ENCODE data around the gene TRIM29. TPM values are rescaled to one million over a fixed set of nuclear protein-coding genes. Genes with fewer than 3 reads are reported as not detected.

TRIM29 gene
- total RNA-seq, 5 donors from 2014 or later (not counting 1 experiment from before 2014, with no cell fraction given), result not detected

DNA sequence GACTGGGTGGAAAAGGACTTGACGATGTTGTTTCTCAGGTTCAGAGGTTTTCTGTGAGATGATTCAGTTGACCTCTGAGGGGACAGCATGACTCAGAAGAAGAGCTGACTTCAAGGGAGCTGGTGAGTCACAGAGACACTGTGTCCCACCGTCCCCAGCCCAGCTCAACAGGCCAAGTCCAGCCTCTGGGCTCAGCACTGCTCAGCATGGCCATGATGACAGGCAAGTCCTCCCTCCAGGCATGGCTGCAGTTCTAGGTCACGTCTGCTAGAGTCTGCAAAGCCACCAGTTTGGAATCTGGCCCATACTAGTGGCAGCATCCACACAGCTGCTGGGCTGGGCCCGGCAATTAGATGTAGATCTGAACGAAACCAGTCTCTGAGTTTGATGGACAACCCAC lies 12.9 kb downstream of the TRIM29 start:
- Mint-ChIP-seq H3K27ac (no peak overlapping the region), H3K9me3 (no peaks in the 10 kb centered on the region), H3K4me1 (no peaks in the 10 kb centered on the region), H3K27me3 (peaks cover 0 to 6% of the 10 kb centered on the region in 2 donors), H3K36me3 (no peaks in the 10 kb centered on the region), H3K4me3 (no peak overlapping the region)
- Histone ChIP-seq H3K27ac (ENCODE audit: low read length) (no peak overlapping the region), H3K4me1 (ENCODE audit: control insufficient read depth in 1 of 2, extremely low read depth in 1 of 2, insufficient read depth in 2 of 2, low read length in 2 of 2) (no peaks in the 10 kb centered on the region), H3K9me3 (no peaks in the 10 kb centered on the region), H3K4me3 (ENCODE audit: control insufficient read depth in 1 of 2, extremely low read depth in 1 of 2, low read length in 1 of 2) (no peak overlapping the region), H3K36me3 (ENCODE audit: control insufficient read depth in 2 of 2, extremely low read depth in 1 of 2, insufficient read depth in 1 of 2, low read length in 1 of 2) (no peaks in the 10 kb centered on the region), H3K27me3 (replicated peaks in 1 of 2; ENCODE audit: control insufficient read depth in 2 of 2, extremely low read depth in 1 of 2, insufficient read depth in 2 of 2, low read length in 1 of 2) (peaks cover 0 to 10% of the 10 kb centered on the region in 2 experiments)
- ChIA-PET CTCF (no interaction called here), POLR2A (no interaction called here)
- WGBS (ENCODE audit: insufficient coverage), result 48% methylated on average over 4 of the region's 5 CpGs
- ATAC-seq (replicated peaks in 1 of 4) (no peak), DNase-seq (no peak)

GRCh38 chr11:120124355-120124754 lies 13.6 kb downstream of the TRIM29 start:
- Mint-ChIP-seq H3K9me3 (no peaks in the 10 kb centered on the region), H3K36me3 (no peaks in the 10 kb centered on the region), H3K27me3 (peaks cover 0 to 6% of the 10 kb centered on the region in 2 donors), H3K27ac (no peak overlapping the region), H3K4me3 (no peak overlapping the region), H3K4me1 (no peaks in the 10 kb centered on the region)
- ChIA-PET POLR2A (no interaction called here), CTCF (no interaction called here)
- Histone ChIP-seq H3K9me3 (no peaks in the 10 kb centered on the region), H3K4me1 (ENCODE audit: control insufficient read depth in 1 of 2, extremely low read depth in 1 of 2, insufficient read depth in 2 of 2, low read length in 2 of 2) (no peaks in the 10 kb centered on the region), H3K27me3 (replicated peaks in 1 of 2; ENCODE audit: control insufficient read depth in 2 of 2, extremely low read depth in 1 of 2, insufficient read depth in 2 of 2, low read length in 1 of 2) (peaks cover 0 to 9% of the 10 kb centered on the region in 2 experiments), H3K27ac (ENCODE audit: low read length) (no peak overlapping the region), H3K36me3 (ENCODE audit: control insufficient read depth in 2 of 2, extremely low read depth in 1 of 2, insufficient read depth in 1 of 2, low read length in 1 of 2) (no peaks in the 10 kb centered on the region), H3K4me3 (ENCODE audit: control insufficient read depth in 1 of 2, extremely low read depth in 1 of 2, low read length in 1 of 2) (no peak overlapping the region)
- 87% methylated on average over 3 of the region's 14 CpGs for WGBS (ENCODE audit: insufficient coverage)
- ATAC-seq (replicated peaks in 1 of 4) (no peak), DNase-seq (no peak)

GRCh38 chr11:120123946-120124345 lies 14.0 kb downstream of the TRIM29 start:
- CTCF ChIA-PET, result no interaction called here
- 74% methylated on average over 12 of the region's 13 CpGs for WGBS (ENCODE audit: insufficient coverage)
- no peak for DNase-seq

GRCh38 chr11:120122924-120123683 lies 14.8 kb downstream of the TRIM29 start:
- Histone ChIP-seq H3K4me1 (ENCODE audit: control insufficient read depth in 1 of 2, extremely low read depth in 1 of 2, insufficient read depth in 2 of 2, low read length in 2 of 2) (no peaks in the 10 kb centered on the region), H3K9me3 (no peaks in the 10 kb centered on the region), H3K36me3 (ENCODE audit: control insufficient read depth in 2 of 2, extremely low read depth in 1 of 2, insufficient read depth in 1 of 2, low read length in 1 of 2) (no peaks in the 10 kb centered on the region), H3K4me3 (ENCODE audit: control insufficient read depth in 1 of 2, extremely low read depth in 1 of 2, low read length in 1 of 2) (no peak overlapping the region), H3K27ac (ENCODE audit: low read length) (no peak overlapping the region), H3K27me3 (replicated peaks in 1 of 2; ENCODE audit: control insufficient read depth in 2 of 2, extremely low read depth in 1 of 2, insufficient read depth in 2 of 2, low read length in 1 of 2) (peaks cover 0 to 9% of the 10 kb centered on the region in 2 experiments)
- no peaks in the 10 kb centered on the region for H3K9me3 Mint-ChIP-seq
- CTCF ChIA-PET, result no interaction called here
- DNase-seq (no peak), ATAC-seq (replicated peaks in 1 of 4) (no peak)
- H3K4me1 Mint-ChIP-seq, result no peaks in the 10 kb centered on the region
- no peak overlapping the region for H3K4me3 Mint-ChIP-seq
- H3K27ac Mint-ChIP-seq, result no peak overlapping the region
- H3K36me3 Mint-ChIP-seq, result no peaks in the 10 kb centered on the region
- H3K27me3 Mint-ChIP-seq, result peaks cover 3 to 8% of the 10 kb centered on the region in 2 donors
- 72% methylated on average over 8 of the region's 12 CpGs for WGBS (ENCODE audit: insufficient coverage)
- POLR2A ChIA-PET, result no interaction called here

More at GRCh38 chr11:120123946-120124345, 14.0 kb downstream of the TRIM29 start:
- no peak overlapping the region for H3K4me3 Mint-ChIP-seq
- H3K27ac Mint-ChIP-seq, result no peak overlapping the region
- Histone ChIP-seq H3K9me3 (no peaks in the 10 kb centered on the region), H3K27ac (ENCODE audit: low read length) (no peak overlapping the region), H3K36me3 (ENCODE audit: control insufficient read depth in 2 of 2, extremely low read depth in 1 of 2, insufficient read depth in 1 of 2, low read length in 1 of 2) (no peaks in the 10 kb centered on the region), H3K4me3 (ENCODE audit: control insufficient read depth in 1 of 2, extremely low read depth in 1 of 2, low read length in 1 of 2) (no peak overlapping the region), H3K4me1 (ENCODE audit: control insufficient read depth in 1 of 2, extremely low read depth in 1 of 2, insufficient read depth in 2 of 2, low read length in 2 of 2) (no peaks in the 10 kb centered on the region), H3K27me3 (replicated peaks in 1 of 2; ENCODE audit: control insufficient read depth in 2 of 2, extremely low read depth in 1 of 2, insufficient read depth in 2 of 2, low read length in 1 of 2) (peaks cover 0 to 12% of the 10 kb centered on the region in 2 experiments)
- H3K36me3 Mint-ChIP-seq, result no peaks in the 10 kb centered on the region
- H3K4me1 Mint-ChIP-seq, result no peaks in the 10 kb centered on the region
- POLR2A ChIA-PET, result no interaction called here
- no peak for ATAC-seq (replicated peaks in 1 of 4)
- peaks cover 0 to 6% of the 10 kb centered on the region in 2 donors for H3K27me3 Mint-ChIP-seq
- H3K9me3 Mint-ChIP-seq, result no peaks in the 10 kb centered on the region

- Mint-ChIP-seq H3K9me3 (no peaks in the 10 kb centered on the region), H3K36me3 (no peaks in the 10 kb centered on the region), H3K27me3 (peaks cover 3% of the 10 kb centered on the region in 2 donors), H3K4me3 (no peak overlapping the region), H3K4me1 (no peaks in the 10 kb centered on the region), H3K27ac (no peak overlapping the region)
- no peak overlapping the region for H3K27ac ChIP-seq (ENCODE audit: low read length)
- ATAC-seq (replicated peaks in 1 of 4) (no peak), DNase-seq (no peak)
- H3K4me1 ChIP-seq (ENCODE audit: control insufficient read depth in 1 of 2, extremely low read depth in 1 of 2, insufficient read depth in 2 of 2, low read length in 2 of 2), result no peaks in the 10 kb centered on the region
- H3K4me3 ChIP-seq (ENCODE audit: control insufficient read depth in 1 of 2, extremely low read depth in 1 of 2, low read length in 1 of 2), result no peak overlapping the region
- no peaks in the 10 kb centered on the region for H3K9me3 ChIP-seq
- H3K36me3 ChIP-seq (ENCODE audit: control insufficient read depth in 2 of 2, extremely low read depth in 1 of 2, insufficient read depth in 1 of 2, low read length in 1 of 2), result no peaks in the 10 kb centered on the region
- ChIA-PET CTCF (no interaction called here), POLR2A (no interaction called here)
- H3K27me3 ChIP-seq (replicated peaks in 1 of 2; ENCODE audit: control insufficient read depth in 2 of 2, extremely low read depth in 1 of 2, insufficient read depth in 2 of 2, low read length in 1 of 2), result peaks cover 0 to 12% of the 10 kb centered on the region in 2 experiments
- WGBS (ENCODE audit: insufficient coverage), result 73% methylated on average over 5 of the region's 9 CpGs
Observed at GRCh38 chr11:120121914-120122473, 15.9 kb downstream of the TRIM29 start.

DNA sequence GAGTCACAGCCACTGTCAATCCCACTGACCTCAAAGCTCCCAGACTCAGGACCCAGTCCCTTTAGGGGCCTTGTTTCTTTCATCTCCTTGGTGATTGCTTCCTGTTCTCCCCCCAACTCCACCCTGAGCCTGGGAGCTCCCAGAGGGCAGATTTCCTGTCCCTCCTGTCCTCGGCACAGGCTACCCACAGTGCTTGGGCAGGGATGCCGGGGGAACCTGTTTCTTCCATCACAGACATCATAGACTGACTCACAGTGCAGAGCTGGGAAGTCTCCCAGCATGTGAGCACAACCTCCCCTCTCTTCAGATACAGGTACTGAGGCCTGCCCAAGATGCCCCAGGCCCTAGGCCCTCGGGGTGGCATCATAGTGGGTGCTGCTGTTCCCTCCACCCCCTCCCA lies 16.6 kb downstream of the TRIM29 start:
- ATAC-seq (replicated peaks in 1 of 4) (no peak), DNase-seq (no peak)
- Histone ChIP-seq H3K9me3 (no peaks in the 10 kb centered on the region), H3K27me3 (replicated peaks in 1 of 2; ENCODE audit: control insufficient read depth in 2 of 2, extremely low read depth in 1 of 2, insufficient read depth in 2 of 2, low read length in 1 of 2) (peaks cover 0 to 13% of the 10 kb centered on the region in 2 experiments), H3K36me3 (ENCODE audit: control insufficient read depth in 2 of 2, extremely low read depth in 1 of 2, insufficient read depth in 1 of 2, low read length in 1 of 2) (no peaks in the 10 kb centered on the region), H3K4me1 (ENCODE audit: control insufficient read depth in 1 of 2, extremely low read depth in 1 of 2, insufficient read depth in 2 of 2, low read length in 2 of 2) (no peaks in the 10 kb centered on the region), H3K4me3 (ENCODE audit: control insufficient read depth in 1 of 2, extremely low read depth in 1 of 2, low read length in 1 of 2) (no peak overlapping the region), H3K27ac (ENCODE audit: low read length) (no peak overlapping the region)
- Mint-ChIP-seq H3K4me1 (no peaks in the 10 kb centered on the region), H3K4me3 (no peak overlapping the region), H3K9me3 (no peaks in the 10 kb centered on the region), H3K27ac (no peak overlapping the region), H3K27me3 (peaks cover 3% of the 10 kb centered on the region in 2 donors), H3K36me3 (no peaks in the 10 kb centered on the region)
- POLR2A ChIA-PET, result no interaction called here
- CTCF ChIA-PET, result no interaction called here
- whole genome bisulfite sequencing (ENCODE audit: insufficient coverage), result 82% methylated on average over 2 of the region's 3 CpGs
